HepG2 (cell line): Measurements from ENCODE around the gene ZNF174. TPM values are rescaled to one million over a fixed set of nuclear protein-coding genes. Genes with fewer than 3 reads are reported as not detected.

ENCODE experiments used
- ELF1 ChIP-seq: sonication (generic); formaldehyde crosslinking; IDR thresholded peaks from 2 replicates; pipeline ENCODE4 v1.4.0; 2020; ENCODE audit warnings: missing genetic modification reagents
- HNRNPUL1 ChIP-seq: fragments of 200-400 bp; formaldehyde crosslinking; IDR thresholded peaks from 2 replicates; pipeline ENCODE4 v1.6.1; 2017; ENCODE audit warnings: low read depth, mild to moderate bottlenecking, low read length, moderate library complexity
- HOXA9 ChIP-seq: sonication (generic); formaldehyde crosslinking; IDR thresholded peaks from 2 replicates; pipeline ENCODE4 v1.8.1; 2022; ENCODE audit warnings: missing genetic modification reagents, mild to moderate bottlenecking, moderate library complexity, borderline replicate concordance
- KLF9 ChIP-seq: IDR thresholded peaks from 2 replicates; pipeline ENCODE4 v1.6.1; 2016; ENCODE audit warnings: low read depth
- MED13 ChIP-seq: sonication (generic); formaldehyde crosslinking; IDR thresholded peaks from 2 replicates; pipeline ENCODE4 v1.5.0; 2020; ENCODE audit warnings: missing genetic modification reagents
- SETDB1 ChIP-seq: sonication (generic); formaldehyde crosslinking; IDR thresholded peaks from 2 replicates; pipeline ENCODE4 v1.5.1; 2020; ENCODE audit warnings: missing genetic modification reagents, mild to moderate bottlenecking, borderline replicate concordance
- ZKSCAN8 ChIP-seq: IDR thresholded peaks from 2 replicates; pipeline ENCODE4 v1.6.1; 2016; ENCODE audit warnings: borderline replicate concordance, missing genetic modification reagents, missing compliant biosample characterization
- ZNF121 ChIP-seq: sonication (generic); formaldehyde crosslinking; IDR thresholded peaks from 2 replicates; pipeline ENCODE4 v1.5.0; 2020; ENCODE audit warnings: mild to moderate bottlenecking, missing genetic modification reagents
- ZNF234 ChIP-seq: sonication (generic); formaldehyde crosslinking; conservative IDR thresholded peaks from 2 replicates; pipeline ENCODE4 v1.5.1; 2020; ENCODE audit warnings: mild to moderate bottlenecking, missing genetic modification reagents
- ZNF329 ChIP-seq: sonication (generic); formaldehyde crosslinking; IDR thresholded peaks from 2 replicates; pipeline ENCODE4 v1.9.0; 2021; ENCODE audit warnings: low read depth, mild to moderate bottlenecking, missing genetic modification reagents
- ZNF430 ChIP-seq: sonication (generic); formaldehyde crosslinking; IDR thresholded peaks from 2 replicates; pipeline ENCODE4 v1.9.0; 2021; ENCODE audit warnings: mild to moderate bottlenecking, missing genetic modification reagents
- ZNF598 ChIP-seq: sonication (generic); formaldehyde crosslinking; IDR thresholded peaks from 2 replicates; pipeline ENCODE4 v1.5.1; 2020; ENCODE audit warnings: mild to moderate bottlenecking, missing genetic modification reagents, borderline replicate concordance
- ZNF615 ChIP-seq: sonication (generic); formaldehyde crosslinking; IDR thresholded peaks from 2 replicates; pipeline ENCODE4 v1.5.0; 2020; ENCODE audit warnings: mild to moderate bottlenecking, missing genetic modification reagents, borderline replicate concordance
- ZNF674 ChIP-seq: sonication (generic); formaldehyde crosslinking; IDR thresholded peaks from 2 replicates; pipeline ENCODE4 v1.5.0; 2020; ENCODE audit warnings: low read depth, mild to moderate bottlenecking, missing genetic modification reagents
- ZNF776 ChIP-seq: sonication (generic); formaldehyde crosslinking; IDR thresholded peaks from 2 replicates; pipeline ENCODE4 v1.4.0; 2020; ENCODE audit warnings: mild to moderate bottlenecking, missing genetic modification reagents
- ZSCAN21 ChIP-seq: sonication (generic); formaldehyde crosslinking; IDR thresholded peaks from 2 replicates; pipeline ENCODE4 v1.8.0; 2022; ENCODE audit warnings: mild to moderate bottlenecking, missing genetic modification reagents, moderate library complexity, borderline replicate concordance
- polyA plus RNA-seq, 8 experiments: library from polyadenylated mRNA; depleted of rRNA in 3 of 8; stranded (reverse) in 7 of 8; unstranded in 1 of 8; fragments of >200 nt; fragmentation: Illumina TruSeq in 4 of 8; extraction: Trizol in 4 of 8; gene quantifications; 2 replicates each; pipeline versions ENCODE4 v1.2.1 to v1.2.3, GENCODE V29; 2011 to 2016; ENCODE audit warnings: low read depth in 4 of 8, missing spikeins in 1 of 8, mixed read lengths in 1 of 8; ENCODE audit not compliant: insufficient read depth in 1 of 8
- total RNA-seq, 5 experiments: library from RNA; depleted of rRNA; stranded (reverse); fragments of >200 nt; fragmentation: Illumina TruSeq; extraction: Trizol; gene quantifications; 2 replicates each; pipeline ENCODE4 v1.2.3, GENCODE V29; 2016; ENCODE audit warnings: low read depth in 1 of 5
- TF ChIP-seq, protein P1 (sequence below): sonication (generic); formaldehyde crosslinking; IDR thresholded peaks from 2 replicates; pipeline ENCODE4 v1.5.0; 2020; ENCODE audit warnings: missing genetic modification reagents
- TF ChIP-seq, protein P2 (sequence below): IDR thresholded peaks from 2 replicates; pipeline ENCODE4 v1.6.1; 2016; ENCODE audit warnings: control low read depth
- TF ChIP-seq, protein P3 (sequence below): fragments of 450-650 bp; IDR thresholded peaks from 2 replicates; pipeline ENCODE4 v1.6.1; 2017; ENCODE audit warnings: mild to moderate bottlenecking
- TF ChIP-seq, protein P4 (sequence below): sonication (generic); formaldehyde crosslinking; IDR thresholded peaks from 2 replicates; pipeline ENCODE4 v1.5.0; 2020; ENCODE audit warnings: mild to moderate bottlenecking, missing genetic modification reagents

Gene ZNF174
- total and polyA plus RNA-seq, 2 of the 13 experiments (the other 11 are each of a cell fraction or from before 2014, with no cell fraction given), result 8.3 to 10.6 TPM

DNA sequence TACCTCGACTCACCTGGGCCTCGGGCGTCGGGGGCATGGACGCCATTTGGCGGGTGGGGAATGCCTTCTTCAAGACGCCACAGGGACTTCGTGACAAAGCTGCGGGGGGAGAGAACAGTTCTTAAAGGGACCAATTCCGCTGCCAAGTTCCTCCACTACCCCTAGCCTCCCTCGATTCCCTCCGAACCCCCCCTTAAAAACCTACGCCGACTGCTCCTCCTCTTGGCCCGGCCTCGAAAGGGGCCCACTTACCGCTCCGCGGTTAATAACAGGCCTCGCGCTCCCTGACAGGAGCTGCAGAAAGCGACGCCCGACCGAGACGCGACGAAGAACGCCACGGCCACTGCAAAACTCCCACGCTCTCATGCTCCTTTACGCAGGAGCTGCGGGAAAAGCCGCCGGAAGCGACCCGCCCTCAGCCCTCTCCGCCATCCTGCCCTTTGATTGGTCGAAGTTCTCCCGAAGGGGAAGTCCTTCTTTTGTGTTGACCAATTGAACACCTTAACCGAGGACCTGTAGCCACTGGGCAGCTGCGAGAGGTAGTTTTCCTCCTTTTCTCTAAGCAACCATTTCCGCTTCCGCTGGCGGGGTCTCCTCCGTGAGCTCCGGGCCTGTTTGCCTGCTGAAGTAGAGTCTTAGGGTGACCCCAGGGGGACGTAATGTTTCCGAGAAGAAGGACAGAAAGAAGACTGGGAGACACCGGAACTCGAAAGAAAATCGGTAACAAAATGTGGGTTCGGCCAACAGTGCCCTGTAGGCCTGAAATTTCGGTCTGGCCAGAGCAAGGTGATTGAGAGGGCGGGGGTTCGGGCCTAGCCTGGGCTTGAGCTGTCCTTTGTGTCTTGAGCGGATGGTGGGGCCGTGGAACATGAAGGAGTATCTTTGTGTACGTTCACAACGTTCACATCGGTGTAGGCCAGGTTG, 42.4 kb downstream of the ZNF174 start, which contains the start of the genes NAA60 and ZNF597 (continued):
- TF ChIP-seq HOXA9 (no peak), KLF9 (CRISPR knock-in tag) (0 out of 2 replicates have a peak, but pooled peaks have one; percentile 14), ZNF598 (CRISPR knock-in tag) (no peak), ZNF430 (CRISPR knock-in tag) (0 out of 2 replicates have a peak, but pooled peaks have one; percentile 34), ZSCAN21 (CRISPR knock-in tag) (no peak), MED13 (CRISPR knock-in tag) (0 out of 2 replicates have a peak, but pooled peaks have one; percentile 33), ZNF121 (CRISPR knock-in tag) (no peak), ZNF615 (CRISPR knock-in tag) (no peak), ZNF674 (CRISPR knock-in tag) (no peak), ZNF776 (no peak), ZNF329 (CRISPR knock-in tag) (no peak), HNRNPUL1 (no peak), SETDB1 (CRISPR knock-in tag) (no peak), ZNF234 (CRISPR knock-in tag) (no peak), ELF1 (peak; percentile 48; the same call in 1 of the 2 replicates), ZKSCAN8 (no peak)
- TF ChIP-seq, protein P1, sequence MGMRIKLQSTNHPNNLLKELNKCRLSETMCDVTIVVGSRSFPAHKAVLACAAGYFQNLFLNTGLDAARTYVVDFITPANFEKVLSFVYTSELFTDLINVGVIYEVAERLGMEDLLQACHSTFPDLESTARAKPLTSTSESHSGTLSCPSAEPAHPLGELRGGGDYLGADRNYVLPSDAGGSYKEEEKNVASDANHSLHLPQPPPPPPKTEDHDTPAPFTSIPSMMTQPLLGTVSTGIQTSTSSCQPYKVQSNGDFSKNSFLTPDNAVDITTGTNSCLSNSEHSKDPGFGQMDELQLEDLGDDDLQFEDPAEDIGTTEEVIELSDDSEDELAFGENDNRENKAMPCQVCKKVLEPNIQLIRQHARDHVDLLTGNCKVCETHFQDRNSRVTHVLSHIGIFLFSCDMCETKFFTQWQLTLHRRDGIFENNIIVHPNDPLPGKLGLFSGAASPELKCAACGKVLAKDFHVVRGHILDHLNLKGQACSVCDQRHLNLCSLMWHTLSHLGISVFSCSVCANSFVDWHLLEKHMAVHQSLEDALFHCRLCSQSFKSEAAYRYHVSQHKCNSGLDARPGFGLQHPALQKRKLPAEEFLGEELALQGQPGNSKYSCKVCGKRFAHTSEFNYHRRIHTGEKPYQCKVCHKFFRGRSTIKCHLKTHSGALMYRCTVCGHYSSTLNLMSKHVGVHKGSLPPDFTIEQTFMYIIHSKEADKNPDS (CRISPR knock-in tag), result no peak
- TF ChIP-seq, protein P2, sequence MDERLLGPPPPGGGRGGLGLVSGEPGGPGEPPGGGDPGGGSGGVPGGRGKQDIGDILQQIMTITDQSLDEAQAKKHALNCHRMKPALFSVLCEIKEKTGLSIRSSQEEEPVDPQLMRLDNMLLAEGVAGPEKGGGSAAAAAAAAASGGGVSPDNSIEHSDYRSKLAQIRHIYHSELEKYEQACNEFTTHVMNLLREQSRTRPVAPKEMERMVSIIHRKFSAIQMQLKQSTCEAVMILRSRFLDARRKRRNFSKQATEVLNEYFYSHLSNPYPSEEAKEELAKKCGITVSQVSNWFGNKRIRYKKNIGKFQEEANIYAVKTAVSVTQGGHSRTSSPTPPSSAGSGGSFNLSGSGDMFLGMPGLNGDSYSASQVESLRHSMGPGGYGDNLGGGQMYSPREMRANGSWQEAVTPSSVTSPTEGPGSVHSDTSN (CRISPR knock-in tag), result no peak
- TF ChIP-seq, protein P3, sequence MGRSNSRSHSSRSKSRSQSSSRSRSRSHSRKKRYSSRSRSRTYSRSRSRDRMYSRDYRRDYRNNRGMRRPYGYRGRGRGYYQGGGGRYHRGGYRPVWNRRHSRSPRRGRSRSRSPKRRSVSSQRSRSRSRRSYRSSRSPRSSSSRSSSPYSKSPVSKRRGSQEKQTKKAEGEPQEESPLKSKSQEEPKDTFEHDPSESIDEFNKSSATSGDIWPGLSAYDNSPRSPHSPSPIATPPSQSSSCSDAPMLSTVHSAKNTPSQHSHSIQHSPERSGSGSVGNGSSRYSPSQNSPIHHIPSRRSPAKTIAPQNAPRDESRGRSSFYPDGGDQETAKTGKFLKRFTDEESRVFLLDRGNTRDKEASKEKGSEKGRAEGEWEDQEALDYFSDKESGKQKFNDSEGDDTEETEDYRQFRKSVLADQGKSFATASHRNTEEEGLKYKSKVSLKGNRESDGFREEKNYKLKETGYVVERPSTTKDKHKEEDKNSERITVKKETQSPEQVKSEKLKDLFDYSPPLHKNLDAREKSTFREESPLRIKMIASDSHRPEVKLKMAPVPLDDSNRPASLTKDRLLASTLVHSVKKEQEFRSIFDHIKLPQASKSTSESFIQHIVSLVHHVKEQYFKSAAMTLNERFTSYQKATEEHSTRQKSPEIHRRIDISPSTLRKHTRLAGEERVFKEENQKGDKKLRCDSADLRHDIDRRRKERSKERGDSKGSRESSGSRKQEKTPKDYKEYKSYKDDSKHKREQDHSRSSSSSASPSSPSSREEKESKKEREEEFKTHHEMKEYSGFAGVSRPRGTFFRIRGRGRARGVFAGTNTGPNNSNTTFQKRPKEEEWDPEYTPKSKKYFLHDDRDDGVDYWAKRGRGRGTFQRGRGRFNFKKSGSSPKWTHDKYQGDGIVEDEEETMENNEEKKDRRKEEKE, result no peak
- TF ChIP-seq, protein P4, sequence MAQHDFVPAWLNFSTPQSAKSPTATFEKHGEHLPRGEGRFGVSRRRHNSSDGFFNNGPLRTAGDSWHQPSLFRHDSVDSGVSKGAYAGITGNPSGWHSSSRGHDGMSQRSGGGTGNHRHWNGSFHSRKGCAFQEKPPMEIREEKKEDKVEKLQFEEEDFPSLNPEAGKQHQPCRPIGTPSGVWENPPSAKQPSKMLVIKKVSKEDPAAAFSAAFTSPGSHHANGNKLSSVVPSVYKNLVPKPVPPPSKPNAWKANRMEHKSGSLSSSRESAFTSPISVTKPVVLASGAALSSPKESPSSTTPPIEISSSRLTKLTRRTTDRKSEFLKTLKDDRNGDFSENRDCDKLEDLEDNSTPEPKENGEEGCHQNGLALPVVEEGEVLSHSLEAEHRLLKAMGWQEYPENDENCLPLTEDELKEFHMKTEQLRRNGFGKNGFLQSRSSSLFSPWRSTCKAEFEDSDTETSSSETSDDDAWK, result no peak
